HEK293 (cell line): ENCODE data around the gene OCA2.

Experiments used
- CTCF ChIA-PET: fragments of 350-600 bp; formaldehyde crosslinking; extraction: SDS; loops from one replicate; lab custom pipeline; 2021; ENCODE audit warnings: antibody characterized with exemption; lab: Yijun Ruan, JAX
- POLR2A ChIA-PET: fragments of 300-600 bp; formaldehyde crosslinking; extraction: SDS; loops from one replicate; lab custom pipeline; 2020; ENCODE audit warnings: antibody characterized with exemption, inconsistent platforms; lab: Yijun Ruan, JAX
- H3K27ac ChIP-seq: fragments of 200-500 bp; sonication (Bioruptor generic); 2 replicates; pipeline ENCODE4 v1.5.1; 2014; ENCODE audit warnings: low read depth, low read length, control low read depth, inconsistent platforms; ENCODE audit errors: extremely low read depth
- H3K36me3 ChIP-seq, 2 experiments: fragments of 200-500 bp in 1 of 2; sonication (Bioruptor generic) in 1 of 2; 1 replicate in 1 of 2; 2 replicates in 1 of 2; pipeline ENCODE4 v1.5.1; 2014 to 2017; ENCODE audit warnings: inconsistent platforms in 2 of 2, low read length in 2 of 2; ENCODE audit not compliant: control insufficient read depth in 2 of 2, insufficient read depth in 1 of 2
- H3K4me1 ChIP-seq: fragments of 200-500 bp; sonication (Bioruptor generic); 2 replicates; pipeline ENCODE4 v1.5.1; 2014; ENCODE audit warnings: mild to moderate bottlenecking, low read length, inconsistent platforms; ENCODE audit not compliant: control insufficient read depth, insufficient read depth
- H3K4me3 ChIP-seq: 2 replicates; pipeline ENCODE4 v1.5.1; 2011; ENCODE audit warnings: low read depth, mild to moderate bottlenecking, control low read depth, low read length, moderate library complexity
- H3K9me3 ChIP-seq: fragments of 200-500 bp; sonication (Bioruptor generic); 2 replicates; pipeline ENCODE4 v1.5.1; 2014; ENCODE audit warnings: low read depth, low read length, inconsistent platforms; ENCODE audit not compliant: control insufficient read depth, insufficient read depth
- GLIS1 ChIP-seq: fragments of 450-650 bp; formaldehyde crosslinking; IDR thresholded peaks from 2 replicates; pipeline ENCODE4 v1.5.1; 2016; ENCODE audit warnings: missing biosample characterization, missing genetic modification characterization
- KLF7 ChIP-seq: fragments of 450-650 bp; formaldehyde crosslinking; IDR thresholded peaks from 2 replicates; pipeline ENCODE4 v1.5.1; 2016; ENCODE audit warnings: missing biosample characterization, missing genetic modification characterization, borderline replicate concordance
- MZF1 ChIP-seq: fragments of 450-650 bp; formaldehyde crosslinking; IDR thresholded peaks from 2 replicates; pipeline ENCODE4 v1.5.1; 2017; ENCODE audit warnings: missing biosample characterization, missing genetic modification characterization, borderline replicate concordance
- PBX3 ChIP-seq: sonication (generic); formaldehyde crosslinking; IDR thresholded peaks from 2 replicates; pipeline ENCODE4 v1.8.1; 2022; ENCODE audit warnings: mild to moderate bottlenecking, moderate library complexity, missing genetic modification reagents
- TSHZ1 ChIP-seq: fragments of 450-650 bp; formaldehyde crosslinking; IDR thresholded peaks from 2 replicates; pipeline ENCODE4 v1.5.1; 2016; ENCODE audit warnings: missing biosample characterization, missing genetic modification characterization, borderline replicate concordance
- ZBTB11 ChIP-seq: fragments of 450-650 bp; formaldehyde crosslinking; conservative IDR thresholded peaks from 2 replicates; pipeline ENCODE4 v1.5.1; 2016; ENCODE audit warnings: low read depth, missing biosample characterization, missing genetic modification characterization
- ZEB2 ChIP-seq: fragments of 450-650 bp; formaldehyde crosslinking; IDR thresholded peaks from 2 replicates; pipeline ENCODE4 v1.5.1; 2016; ENCODE audit warnings: missing biosample characterization, missing genetic modification characterization
- ZNF169 ChIP-seq: fragments of 450-650 bp; formaldehyde crosslinking; IDR thresholded peaks from 2 replicates; pipeline ENCODE4 v1.5.1; 2016; ENCODE audit warnings: missing biosample characterization, missing genetic modification characterization
- ZNF174 ChIP-seq: fragments of 450-650 bp; formaldehyde crosslinking; IDR thresholded peaks from 2 replicates; pipeline ENCODE4 v1.5.0; 2017; ENCODE audit warnings: missing biosample characterization, mild to moderate bottlenecking, missing genetic modification characterization
- ZNF211 ChIP-seq: fragments of 450-650 bp; formaldehyde crosslinking; IDR thresholded peaks from 2 replicates; pipeline ENCODE4 v1.5.1; 2016; ENCODE audit warnings: low read depth, missing biosample characterization, missing genetic modification characterization
- ZNF292 ChIP-seq: fragments of 450-650 bp; formaldehyde crosslinking; IDR thresholded peaks from 2 replicates; pipeline ENCODE4 v1.5.1; 2016; ENCODE audit warnings: low read depth, missing biosample characterization, missing genetic modification characterization, borderline replicate concordance
- ZNF544 ChIP-seq: fragments of 450-650 bp; formaldehyde crosslinking; IDR thresholded peaks from 2 replicates; pipeline ENCODE4 v1.5.0; 2017; ENCODE audit warnings: missing biosample characterization, missing genetic modification characterization
- ZNF654 ChIP-seq: fragments of 450-650 bp; formaldehyde crosslinking; IDR thresholded peaks from 2 replicates; pipeline ENCODE4 v1.5.1; 2016; ENCODE audit warnings: low read depth, missing biosample characterization, missing genetic modification characterization
- ZNF670 ChIP-seq: fragments of 450-650 bp; formaldehyde crosslinking; IDR thresholded peaks from 2 replicates; pipeline ENCODE4 v1.5.1; 2016; ENCODE audit warnings: missing biosample characterization, missing genetic modification characterization, low read depth
- ZNF776 ChIP-seq: fragments of 450-650 bp; formaldehyde crosslinking; IDR thresholded peaks from 2 replicates; pipeline ENCODE4 v1.5.0; 2017; ENCODE audit warnings: missing biosample characterization, missing genetic modification characterization, borderline replicate concordance
- TF ChIP-seq, protein P1 (sequence below): IDR thresholded peaks from 2 replicates; pipeline ENCODE4 v1.6.1; 2011; ENCODE audit warnings: mild to moderate bottlenecking, low read depth, low read length, borderline replicate concordance
- TF ChIP-seq, protein P2 (sequence below): fragments of 450-650 bp; formaldehyde crosslinking; IDR thresholded peaks from 2 replicates; pipeline ENCODE4 v1.5.1; 2016; ENCODE audit warnings: missing biosample characterization, missing genetic modification characterization

OCA2 gene

DNA sequence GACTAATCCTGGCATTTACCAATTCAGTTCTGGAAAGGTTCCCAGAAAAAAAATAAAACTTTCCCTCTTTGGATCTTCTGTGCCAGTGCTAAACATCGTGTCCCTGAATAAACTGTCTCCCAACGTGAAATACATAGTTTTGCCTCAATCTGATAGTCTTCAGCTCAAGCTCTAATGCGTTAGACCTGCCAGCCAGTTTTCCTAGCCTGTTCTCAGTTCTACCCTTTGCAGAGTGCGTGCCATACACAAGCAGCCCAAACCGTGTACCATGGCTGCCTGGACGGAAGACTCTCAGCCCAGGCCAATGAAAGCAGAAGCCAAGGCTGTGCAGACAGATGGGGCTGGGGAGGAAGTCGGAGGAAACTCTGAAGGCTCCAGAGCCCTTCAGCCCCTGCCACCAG is 11.4 kb upstream of the OCA2 start:
- H3K4me1 ChIP-seq: no peaks in the 10 kb centered on the region
- no peak overlapping the region for H3K4me3 ChIP-seq
- CTCF ChIA-PET: interaction anchor here (0.6 to 0.7 kb wide), 2 partner anchors 16 to 1094 kb away, joined by 3 read pairs; no protein-coding TSS in a partner anchor
- H3K27ac ChIP-seq: no peak overlapping the region
- POLR2A ChIA-PET: no interaction called here
- H3K36me3 ChIP-seq: peaks cover 0 to 46% of the 10 kb centered on the region in 2 experiments; a peak in 1 of 3 replicates
- H3K9me3 ChIP-seq: no peaks in the 10 kb centered on the region
- no peak for TF ChIP-seq KLF7 (tag by site-specific recombination)

- peaks cover 0 to 41% of the 10 kb centered on the region in 2 experiments; a peak in 1 of 3 replicates for H3K36me3 ChIP-seq
- H3K4me3 ChIP-seq: no peak overlapping the region
- POLR2A ChIA-PET: no interaction called here
- CTCF ChIA-PET: interaction anchor here (0.6 kb wide), 2 partner anchors 768 to 1093 kb away, joined by 3 read pairs; no protein-coding TSS in a partner anchor
- no peak overlapping the region for H3K27ac ChIP-seq
- no peaks in the 10 kb centered on the region for H3K9me3 ChIP-seq
- TF ChIP-seq ZNF654 (no peak), ZNF292 (no peak), ZNF544 (tag by site-specific recombination) (no peak), ZNF211 (tag by site-specific recombination) (no peak), TSHZ1 (tag by site-specific recombination) (no peak), ZNF670 (tag by site-specific recombination) (no peak), ZBTB11 (tag by site-specific recombination) (no peak), PBX3 (CRISPR knock-in tag) (no peak), ZNF174 (tag by site-specific recombination) (no peak), ZNF776 (tag by site-specific recombination) (no peak), ZNF169 (tag by site-specific recombination) (no peak), MZF1 (no peak), ZEB2 (tag by site-specific recombination) (no peak), GLIS1 (tag by site-specific recombination) (no peak)
- TF ChIP-seq, protein P1, sequence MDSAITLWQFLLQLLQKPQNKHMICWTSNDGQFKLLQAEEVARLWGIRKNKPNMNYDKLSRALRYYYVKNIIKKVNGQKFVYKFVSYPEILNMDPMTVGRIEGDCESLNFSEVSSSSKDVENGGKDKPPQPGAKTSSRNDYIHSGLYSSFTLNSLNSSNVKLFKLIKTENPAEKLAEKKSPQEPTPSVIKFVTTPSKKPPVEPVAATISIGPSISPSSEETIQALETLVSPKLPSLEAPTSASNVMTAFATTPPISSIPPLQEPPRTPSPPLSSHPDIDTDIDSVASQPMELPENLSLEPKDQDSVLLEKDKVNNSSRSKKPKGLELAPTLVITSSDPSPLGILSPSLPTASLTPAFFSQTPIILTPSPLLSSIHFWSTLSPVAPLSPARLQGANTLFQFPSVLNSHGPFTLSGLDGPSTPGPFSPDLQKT: no peak
- TF ChIP-seq, protein P2, sequence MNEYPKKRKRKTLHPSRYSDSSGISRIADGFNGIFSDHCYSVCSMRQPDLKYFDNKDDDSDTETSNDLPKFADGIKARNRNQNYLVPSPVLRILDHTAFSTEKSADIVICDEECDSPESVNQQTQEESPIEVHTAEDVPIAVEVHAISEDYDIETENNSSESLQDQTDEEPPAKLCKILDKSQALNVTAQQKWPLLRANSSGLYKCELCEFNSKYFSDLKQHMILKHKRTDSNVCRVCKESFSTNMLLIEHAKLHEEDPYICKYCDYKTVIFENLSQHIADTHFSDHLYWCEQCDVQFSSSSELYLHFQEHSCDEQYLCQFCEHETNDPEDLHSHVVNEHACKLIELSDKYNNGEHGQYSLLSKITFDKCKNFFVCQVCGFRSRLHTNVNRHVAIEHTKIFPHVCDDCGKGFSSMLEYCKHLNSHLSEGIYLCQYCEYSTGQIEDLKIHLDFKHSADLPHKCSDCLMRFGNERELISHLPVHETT (tag by site-specific recombination): no peak
- H3K4me1 ChIP-seq: no peaks in the 10 kb centered on the region
Observed at GRCh38 chr15:28109626-28110455, 10.7 kb upstream of the OCA2 start.
